Amygdala (tissue), 56 donors: ENCODE data around the gene CERS6.
A peak's percentile ranks its signal among the peaks of the same experiment; 100 is the strongest.

Source experiments
- DNase-seq, 56 donors: peaks; one replicate each; lab custom pipeline; 2025; lab: John Stamatoyannopoulos, UW

The CERS6 gene

DNA sequence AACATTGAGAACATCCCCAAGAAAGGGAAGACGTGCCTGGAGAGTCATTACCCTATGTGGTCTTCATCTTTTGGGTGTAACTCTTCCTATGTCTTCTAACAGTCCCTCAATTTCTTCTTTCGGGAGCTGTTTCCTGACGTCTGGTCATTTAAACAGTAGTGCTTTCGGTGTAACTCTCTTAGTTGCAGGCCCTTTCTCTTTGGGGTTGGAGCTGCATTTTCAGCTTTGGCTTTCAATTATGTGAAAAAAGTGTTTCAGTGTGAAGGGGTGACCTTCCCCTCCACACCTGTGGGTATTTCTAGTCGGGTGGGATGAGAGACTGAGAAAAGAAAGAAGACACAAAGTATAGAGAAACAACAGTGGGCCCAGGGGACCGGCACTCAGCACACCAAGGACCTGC, 105.9 kb downstream of the CERS6 start:
- DNase-seq = no peak

DNA sequence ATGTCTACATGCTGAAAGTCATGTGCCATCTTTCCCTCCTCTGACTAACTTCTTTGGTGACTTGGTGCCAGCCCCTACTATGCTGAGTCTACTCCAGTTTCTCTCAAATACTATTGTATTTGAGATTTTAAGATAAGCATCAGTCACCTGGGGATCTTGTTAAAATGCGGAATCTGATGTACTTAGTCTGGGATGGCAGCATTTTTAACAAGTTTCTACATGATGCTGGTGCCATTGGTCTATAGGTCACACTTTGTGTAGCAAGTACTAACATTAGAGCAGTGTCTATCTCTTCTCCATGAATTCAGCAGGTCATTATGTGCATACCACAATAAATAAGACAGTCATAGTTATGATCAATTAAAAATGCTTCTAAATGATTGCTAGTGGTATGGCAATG, 106.9 kb downstream of the CERS6 start:
- DNase-seq = no peak

DNA sequence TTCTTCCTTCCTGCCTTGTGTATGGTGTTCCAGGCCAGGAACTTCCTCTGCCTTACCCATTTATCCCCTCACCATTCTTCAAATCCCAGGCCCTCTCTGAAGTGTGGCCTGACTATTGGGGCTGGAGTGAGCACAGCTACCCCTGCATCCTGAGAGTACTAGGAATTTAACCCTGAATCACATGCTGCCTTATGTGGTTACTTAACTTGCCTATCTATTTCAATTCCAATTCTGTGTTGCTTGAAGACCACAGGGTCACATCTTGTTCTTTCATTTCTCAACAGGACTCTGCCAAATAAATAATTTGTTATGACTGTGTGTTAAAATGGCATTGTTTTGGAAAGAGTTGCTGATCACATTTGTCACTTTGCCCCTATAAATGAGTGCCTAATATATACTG, 108.6 kb downstream of the CERS6 start:
- DNase-seq = no peak

DNA sequence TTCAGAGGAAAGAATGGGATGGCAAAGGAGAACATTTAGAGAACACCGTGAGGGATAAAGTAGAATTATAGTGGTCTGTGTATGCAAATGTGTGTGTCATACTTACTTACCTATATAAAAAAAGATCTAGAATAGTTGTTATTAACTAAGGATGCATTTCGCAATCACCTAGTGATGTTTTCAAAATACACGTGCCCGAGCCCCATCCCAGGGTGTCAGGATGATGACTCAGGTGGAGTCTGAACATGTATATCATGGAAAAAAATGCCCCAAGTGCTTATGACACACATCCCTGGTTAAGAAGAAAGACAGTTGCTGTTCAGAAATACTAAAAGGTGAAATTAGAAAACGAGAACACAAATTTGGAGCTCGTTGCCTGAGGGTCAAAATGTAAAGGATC, 109.0 kb downstream of the CERS6 start:
- no peak for DNase-seq

DNA sequence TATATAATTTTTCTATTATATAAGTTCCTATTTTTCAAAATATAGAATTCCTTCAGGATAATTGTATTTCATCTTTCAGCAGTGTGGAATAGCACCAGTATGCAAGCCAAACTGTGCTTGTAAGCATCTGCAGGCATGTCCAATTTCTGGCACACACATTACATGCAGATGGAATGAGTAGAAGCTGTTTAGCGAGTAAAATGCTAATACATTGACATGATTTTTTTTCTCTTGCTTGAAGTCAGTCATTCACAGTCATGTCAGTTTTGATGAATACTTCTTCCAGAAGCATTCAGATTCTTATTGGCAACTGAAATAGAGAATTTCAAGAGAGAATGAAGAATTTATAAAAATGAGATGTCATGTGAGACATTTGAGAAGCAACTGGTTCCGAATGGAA, 109.4 kb downstream of the CERS6 start:
- no peak for DNase-seq

DNA sequence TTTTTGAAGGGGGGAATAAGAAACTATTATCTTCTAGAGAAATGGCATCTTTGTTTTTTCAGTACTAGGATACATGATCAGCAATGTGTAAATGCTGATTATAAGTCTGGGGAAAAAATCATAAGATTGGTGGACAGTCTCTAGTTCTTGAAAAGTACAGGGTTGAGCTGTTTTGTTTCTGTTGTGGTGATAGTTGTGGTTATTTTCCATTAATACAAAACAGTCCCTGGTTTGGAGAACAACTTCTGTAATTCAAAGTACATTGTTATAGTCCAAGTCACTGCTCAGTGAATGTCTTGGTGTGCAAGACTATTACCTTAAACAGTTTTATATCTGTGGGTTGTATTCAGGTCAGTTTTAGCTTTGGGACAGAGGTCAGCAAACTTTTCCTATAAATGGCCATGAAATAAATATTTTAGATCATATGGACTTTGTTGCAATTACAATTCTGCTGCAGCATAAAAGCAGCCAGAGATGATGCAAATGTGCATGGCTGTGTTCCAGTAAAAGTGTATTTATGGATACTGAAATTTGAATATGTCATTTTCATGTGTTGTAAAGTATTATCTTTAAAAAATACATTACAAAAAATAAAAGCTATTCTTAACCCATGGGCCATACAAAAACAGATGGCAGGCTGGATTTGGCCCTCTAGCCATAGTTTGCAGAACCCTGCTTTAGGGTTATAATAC, 111.0 kb downstream of the CERS6 start:
- DNase-seq = no peak

DNA sequence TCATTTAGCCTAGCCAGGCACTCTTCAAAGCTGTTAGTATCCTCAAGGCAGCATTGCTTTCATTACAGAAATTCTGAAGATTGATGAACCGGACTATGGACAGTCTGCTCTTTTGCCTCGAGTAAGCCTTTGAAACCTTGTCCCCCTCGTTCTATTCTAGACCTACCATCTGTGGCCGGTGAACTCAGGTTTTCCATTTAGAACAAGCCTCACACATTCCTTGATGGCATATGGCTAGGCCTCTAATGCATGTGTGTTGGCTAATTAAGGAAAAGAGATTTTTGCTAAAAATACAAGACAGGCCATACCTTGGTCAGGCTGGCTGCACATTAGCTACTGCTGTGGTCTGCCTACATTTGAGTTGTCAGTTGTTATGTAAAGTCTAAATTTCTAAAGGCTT, 111.8 kb downstream of the CERS6 start:
- DNase-seq = no peak

DNA sequence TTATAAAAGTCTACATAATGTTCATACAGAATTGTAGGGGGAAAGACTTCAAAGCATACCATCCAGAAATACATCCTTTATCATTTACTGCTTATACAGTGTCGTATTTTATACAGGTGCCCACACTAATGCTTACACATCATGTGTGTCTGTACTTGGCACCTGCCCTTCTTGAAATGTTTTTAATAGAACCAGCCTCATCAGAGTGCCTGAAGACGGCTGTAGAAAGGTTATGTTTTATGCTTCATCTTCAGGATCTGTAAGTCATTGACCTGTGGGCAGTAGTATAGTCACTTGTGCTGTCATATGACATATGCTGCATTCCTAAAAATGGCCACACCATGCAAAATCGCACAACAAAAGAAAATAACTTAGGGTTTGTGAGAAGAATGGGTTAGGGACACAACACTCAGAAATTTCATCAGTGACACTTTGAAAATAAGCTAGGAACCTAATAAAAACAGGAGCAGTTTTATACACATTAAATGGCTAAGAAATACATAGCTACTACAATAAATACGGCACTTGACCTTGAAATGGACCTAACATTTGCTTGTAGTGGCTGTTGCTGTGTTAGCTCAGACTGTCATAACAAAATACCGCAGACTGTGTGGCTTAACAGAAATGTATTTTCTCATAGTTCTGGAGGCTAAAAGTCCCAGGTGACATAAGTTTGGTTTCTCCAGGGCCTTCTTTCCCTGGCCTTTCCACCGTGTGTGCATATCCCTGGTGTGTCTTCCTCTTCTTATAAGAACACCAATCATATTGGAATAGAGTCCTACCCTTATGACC, 112.6 kb downstream of the CERS6 start:
- no peak for DNase-seq

DNA sequence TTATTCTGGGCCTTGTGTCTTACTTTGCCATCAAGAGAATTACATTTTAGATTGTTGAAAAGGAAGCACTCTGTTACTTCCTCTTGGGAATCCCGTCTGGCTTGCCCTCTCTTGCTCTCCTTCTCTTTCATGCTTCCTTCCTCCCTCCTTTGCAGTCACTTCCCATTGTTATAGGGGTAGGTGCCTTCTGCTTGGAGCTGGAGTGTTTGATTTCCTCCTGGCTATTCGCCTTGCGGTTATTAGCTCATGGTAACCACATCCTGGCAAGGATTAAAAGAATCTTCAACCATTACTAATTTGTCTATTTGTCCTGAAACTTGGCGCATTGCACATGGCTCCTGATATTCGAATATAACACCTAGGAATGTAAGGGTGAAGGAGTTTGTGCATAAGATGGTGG, 115.0 kb downstream of the CERS6 start:
- no peak for DNase-seq

DNA sequence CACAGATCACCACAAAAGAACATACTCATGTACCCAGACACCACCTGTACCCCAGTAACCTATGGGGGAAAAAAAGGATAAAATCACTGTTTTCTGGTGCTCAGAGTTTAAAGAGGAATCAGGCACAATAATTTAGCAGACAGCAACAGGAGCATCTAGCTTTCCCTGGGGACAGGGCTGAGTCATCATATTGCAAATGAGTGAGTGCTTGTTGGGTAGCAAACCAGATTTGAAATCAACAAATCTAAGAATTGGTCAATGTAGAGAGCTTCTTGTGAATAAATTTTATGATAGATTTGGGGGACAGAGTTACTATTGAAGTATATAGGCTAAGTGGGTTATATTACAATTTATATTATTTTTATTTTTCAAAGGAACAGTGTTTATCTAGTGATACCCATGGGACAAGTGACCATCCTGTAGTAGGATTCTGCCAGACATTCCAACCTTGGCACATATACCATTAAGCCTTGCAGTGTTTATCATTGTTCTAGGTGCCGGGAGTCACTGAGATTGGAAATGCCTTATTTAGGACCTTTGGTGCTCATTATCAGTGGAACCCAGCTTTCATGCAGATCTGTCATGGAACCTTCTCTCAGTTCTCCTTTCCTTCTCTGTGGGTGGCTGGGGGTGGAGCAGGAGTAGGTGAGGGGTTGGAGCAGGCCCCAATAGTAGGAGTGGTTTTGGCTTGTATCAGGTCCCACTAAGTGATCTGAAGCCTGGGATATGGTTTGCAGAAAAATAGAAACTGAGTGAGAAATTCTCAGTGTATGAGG, 117.2 kb downstream of the CERS6 start:
- no peak for DNase-seq

DNA sequence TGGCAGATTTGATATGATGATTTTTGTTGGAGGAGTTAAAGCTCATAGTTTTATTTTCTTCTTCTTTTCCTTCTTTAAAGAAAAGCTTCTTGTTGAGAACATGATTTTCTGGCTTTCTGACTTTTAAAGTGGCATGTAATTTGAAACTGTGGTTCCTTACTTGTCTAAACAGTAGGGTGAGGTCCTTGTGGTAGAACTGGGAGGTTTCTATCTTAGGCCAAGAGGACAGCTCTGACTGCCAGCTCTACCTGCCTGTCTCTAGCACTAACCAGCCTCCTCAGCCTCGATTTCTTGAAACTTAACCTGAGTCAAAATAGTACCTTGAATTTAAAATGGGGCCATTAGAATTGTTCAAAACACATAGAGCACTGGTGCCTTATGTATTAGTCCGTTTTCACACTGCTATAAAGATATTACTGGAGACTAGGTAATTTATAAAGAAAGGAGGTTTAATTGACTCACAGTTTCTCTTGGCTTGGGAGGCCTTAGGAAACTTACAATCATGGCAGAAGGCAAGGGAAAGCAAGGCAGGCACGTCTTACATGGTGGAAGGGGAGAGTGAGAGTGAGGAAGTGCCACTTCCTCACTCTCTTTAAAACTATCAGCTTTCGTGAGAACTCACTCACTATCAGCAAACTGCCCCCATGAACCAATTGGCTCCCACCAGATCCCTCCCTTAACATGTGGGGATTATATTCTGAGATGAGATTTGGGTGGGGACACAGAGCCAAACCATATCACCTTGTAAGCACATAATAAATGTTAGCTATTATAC, 119.0 kb downstream of the CERS6 start:
- DNase-seq = no peak

DNA sequence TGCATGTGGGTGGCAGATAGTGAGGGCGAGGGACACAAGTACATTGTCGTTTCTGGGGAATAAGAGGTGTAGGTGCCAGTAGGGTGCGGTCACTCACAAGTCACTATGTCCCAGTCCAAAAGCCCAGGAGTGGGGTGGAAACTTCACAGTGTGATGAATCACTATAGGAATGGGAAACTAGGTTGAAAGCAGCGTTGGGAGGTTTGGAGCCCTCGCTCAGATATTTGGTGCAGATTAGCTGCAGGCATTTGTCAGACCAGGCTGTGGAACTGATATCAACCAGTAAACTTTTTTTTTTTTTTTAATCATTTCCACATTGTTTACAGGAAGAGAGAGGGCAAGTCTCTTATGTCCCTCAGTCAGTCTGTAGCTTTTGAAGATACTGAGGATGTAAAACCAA, 121.8 kb downstream of the CERS6 start:
- no peak for DNase-seq

DNA sequence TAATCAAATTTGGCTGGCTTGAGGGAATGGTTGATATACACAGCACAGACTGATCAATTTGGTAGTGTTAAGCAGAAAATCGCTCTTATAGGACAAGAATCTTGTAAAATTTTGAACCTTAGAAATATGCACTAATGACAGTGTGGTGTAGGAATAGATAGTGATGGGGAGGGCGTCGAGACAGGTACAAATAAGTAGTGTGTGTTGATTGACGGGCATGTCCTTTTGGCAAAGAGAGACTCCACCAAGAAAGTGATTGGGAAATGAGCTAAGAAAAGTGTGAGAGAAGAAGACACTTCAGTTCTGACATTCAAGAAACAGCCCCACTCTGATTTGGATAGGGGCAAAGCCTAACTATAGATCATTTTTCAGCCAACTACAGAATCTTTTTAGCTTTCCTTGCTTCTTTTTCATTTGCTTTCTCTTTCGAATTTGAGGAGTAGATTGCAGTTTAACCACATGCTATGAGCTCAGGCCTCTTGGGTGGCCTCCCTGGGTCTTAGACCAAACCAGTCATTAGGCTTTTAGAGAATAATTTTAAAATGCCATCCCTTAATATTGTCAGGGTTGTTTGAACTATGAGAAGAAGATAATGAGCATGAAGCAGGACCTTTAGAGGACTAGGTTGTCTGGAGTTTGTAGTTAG, 127.1 kb downstream of the CERS6 start:
- DNase-seq = no peak

DNA sequence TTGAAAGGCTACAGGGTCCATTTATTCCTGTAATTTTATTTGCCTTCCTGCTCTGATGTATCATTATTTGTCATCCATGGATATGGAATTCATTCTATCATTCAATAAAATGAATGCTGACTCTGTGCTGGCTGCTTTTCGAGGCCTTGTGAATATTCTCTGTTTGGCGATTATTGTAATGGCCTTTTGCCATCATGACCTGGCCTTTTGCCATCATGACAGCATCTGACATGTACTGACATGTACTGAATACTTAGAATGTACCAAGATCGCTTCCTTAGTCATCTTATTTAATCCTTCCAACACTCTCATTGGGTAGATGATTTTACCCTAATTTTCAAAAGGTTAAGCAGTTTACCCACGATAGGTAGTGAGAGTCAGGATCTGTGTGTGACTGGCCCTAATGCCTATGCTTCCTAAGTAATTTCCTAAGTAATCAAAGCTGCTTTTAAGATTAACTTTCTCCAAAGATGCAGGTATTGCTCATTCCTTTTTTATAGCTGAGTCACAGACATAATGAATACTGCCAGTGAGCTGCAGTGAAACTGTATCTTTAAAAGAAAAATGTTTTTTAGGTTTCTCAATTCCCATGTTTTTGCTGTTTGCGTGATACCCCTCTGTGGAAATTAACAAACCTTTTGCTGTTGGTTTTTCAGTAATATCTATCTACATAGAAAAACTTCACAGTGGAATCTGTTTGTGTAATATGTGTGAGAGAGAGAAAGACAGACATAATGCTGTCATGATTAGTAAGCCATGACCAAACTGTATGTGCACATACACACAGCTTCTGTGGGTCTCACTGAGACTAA, 127.8 kb downstream of the CERS6 start:
- peak in 3 of 56 donors; percentile 16 to 30 (median 26) for DNase-seq

DNA sequence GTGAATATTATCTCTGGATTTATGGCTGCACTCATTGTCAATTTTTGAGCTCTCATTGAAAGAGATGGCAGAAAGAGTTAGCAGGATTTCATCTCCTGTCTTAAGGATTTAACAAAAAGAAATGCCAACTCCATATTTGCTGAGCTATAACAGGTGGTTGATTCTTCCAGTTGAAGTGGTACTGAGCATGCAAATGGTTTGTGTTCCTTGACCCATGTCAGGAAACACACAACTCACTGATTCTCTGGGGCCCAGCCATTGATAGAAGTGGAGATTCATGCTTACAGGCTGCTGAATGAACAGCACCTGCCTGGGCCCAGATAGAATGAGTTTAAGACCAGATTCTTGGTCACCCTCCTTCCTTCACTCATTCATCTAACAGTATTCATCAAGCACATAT, 128.8 kb downstream of the CERS6 start:
- DNase-seq = no peak

DNA sequence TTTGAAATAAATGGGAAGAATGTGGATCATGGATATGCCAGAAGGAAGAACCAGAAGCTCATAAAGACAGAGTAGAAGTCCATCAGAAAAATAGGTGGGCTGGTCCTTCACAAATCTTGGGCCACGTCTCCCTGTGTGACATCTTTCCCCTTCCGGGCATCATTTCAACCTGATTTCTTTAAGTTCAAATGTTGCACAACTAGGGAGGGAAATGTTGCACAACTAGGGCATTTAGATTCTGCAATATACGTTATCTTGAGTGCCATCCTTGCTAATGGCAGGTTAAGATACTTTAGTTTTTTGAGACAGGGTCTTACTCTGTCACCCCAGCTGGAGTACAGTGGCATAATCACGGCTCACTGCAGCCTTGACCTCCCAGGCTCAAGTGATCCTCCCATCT, 129.6 kb downstream of the CERS6 start:
- DNase-seq = no peak

DNA sequence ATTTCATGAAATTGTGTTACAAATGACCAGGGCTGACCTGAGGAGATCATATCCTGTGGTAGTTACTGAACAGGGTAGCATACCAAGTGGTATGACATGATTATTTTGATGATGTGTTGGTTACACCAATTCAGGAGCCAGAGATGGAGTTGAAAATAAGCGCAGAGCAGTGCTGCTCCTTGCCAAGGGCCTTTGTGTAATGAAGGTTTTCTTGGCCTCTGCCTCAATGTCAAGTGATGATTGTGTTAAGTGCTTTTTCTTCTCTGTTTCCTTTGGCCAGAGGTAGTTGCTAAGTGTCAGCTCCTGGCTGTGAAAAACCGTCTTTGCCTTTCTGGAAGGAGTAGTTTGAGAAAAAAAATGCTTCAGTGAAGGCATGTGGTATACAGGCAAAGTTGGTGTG, 131.2 kb downstream of the CERS6 start:
- peak in 3 of 56 donors; percentile 18 to 46 (median 35) for DNase-seq

DNA sequence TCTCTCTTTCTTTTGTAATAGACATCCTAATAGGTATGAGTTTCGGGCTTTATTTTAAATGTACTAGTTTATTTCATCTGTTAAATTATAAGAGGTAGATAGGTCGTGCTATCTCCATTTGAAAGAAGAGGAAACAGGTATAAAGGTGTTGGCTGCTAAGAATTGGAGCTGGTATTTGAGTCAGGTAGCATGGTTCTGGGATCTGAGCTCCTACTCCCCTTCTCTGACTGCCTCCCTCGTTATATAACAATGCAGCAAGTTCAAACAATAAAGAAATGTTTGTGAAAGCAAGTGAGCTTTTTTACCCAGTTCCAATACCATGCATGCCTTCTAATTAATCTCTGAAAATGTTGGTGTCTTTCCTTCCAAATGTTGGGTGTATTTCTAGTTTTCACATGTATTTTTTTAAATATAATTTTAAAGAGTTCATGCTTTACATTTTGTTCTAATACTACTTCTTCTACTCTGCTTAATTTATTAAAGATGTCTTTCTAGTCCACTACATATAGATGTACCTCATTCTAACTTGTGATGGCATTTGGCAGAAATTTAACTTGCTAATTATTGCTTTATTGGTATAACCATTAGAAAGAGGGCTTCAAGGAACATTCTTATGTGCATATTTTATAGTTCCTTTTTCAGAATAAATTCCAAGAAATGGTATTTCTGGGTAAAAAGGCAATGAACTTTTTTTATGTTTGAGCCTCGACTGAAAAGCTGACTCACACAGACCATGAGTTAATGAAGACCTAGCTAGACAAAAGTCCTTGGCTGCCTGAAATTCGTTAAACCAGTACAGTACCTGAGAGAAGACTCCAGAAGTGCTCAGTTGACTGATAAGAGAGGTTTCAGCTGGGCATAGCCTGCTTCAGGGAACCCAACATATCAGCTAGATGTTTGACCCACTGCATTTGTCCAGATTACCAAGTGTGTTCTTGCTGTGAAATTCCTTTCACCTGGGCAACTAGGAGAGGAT, 133.5 kb downstream of the CERS6 start:
- no peak for DNase-seq
